ENCODE measurements around the gene SUSD6. TPM values are rescaled to one million over a fixed set of nuclear protein-coding genes. Genes with fewer than 3 reads are reported as not detected.

The SUSD6 gene
- total RNA-seq, 1 experiment from 2014 or later, result 44.7 TPM

DNA sequence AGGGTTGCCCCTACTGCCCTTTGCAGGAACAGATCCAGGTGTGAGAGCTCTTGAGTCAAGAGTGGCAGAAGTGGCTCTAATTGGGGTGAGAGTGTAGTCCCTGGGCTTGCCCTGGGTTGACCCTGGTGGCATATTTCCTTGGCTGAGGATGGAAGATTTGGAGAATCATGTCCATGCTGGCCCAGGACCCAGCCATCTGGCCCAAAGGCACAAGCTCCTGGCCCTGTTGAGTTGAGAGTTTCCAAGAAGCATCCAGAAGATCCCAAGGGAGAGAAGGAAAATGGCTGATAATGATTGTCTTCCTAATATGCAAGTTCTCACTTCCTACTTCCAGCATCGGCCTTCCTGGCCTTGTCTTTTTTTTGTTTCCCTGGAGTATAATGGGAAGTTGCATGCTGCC, 100.1 kb downstream of the SUSD6 start:
- Mint-ChIP-seq H3K4me3 (ENCODE audit: low read depth, unreplicated experiment) (no peak overlapping the region), H3K4me1 (ENCODE audit: low read depth, unreplicated experiment) (no peaks in the 10 kb centered on the region), H3K36me3 (ENCODE audit: insufficient read depth, unreplicated experiment) (peaks cover 24% of the 10 kb centered on the region), H3K9me3 (ENCODE audit: low read depth, unreplicated experiment) (no peaks in the 10 kb centered on the region), H3K27me3 (ENCODE audit: unreplicated experiment) (no peaks in the 10 kb centered on the region), H3K27ac (ENCODE audit: unreplicated experiment) (no peak overlapping the region)
- no TSS peak for BruUV-seq (replicated peaks)
- TF ChIP-seq, protein P1, sequence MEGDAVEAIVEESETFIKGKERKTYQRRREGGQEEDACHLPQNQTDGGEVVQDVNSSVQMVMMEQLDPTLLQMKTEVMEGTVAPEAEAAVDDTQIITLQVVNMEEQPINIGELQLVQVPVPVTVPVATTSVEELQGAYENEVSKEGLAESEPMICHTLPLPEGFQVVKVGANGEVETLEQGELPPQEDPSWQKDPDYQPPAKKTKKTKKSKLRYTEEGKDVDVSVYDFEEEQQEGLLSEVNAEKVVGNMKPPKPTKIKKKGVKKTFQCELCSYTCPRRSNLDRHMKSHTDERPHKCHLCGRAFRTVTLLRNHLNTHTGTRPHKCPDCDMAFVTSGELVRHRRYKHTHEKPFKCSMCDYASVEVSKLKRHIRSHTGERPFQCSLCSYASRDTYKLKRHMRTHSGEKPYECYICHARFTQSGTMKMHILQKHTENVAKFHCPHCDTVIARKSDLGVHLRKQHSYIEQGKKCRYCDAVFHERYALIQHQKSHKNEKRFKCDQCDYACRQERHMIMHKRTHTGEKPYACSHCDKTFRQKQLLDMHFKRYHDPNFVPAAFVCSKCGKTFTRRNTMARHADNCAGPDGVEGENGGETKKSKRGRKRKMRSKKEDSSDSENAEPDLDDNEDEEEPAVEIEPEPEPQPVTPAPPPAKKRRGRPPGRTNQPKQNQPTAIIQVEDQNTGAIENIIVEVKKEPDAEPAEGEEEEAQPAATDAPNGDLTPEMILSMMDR (IDR thresholded peaks at IDR 0.05; ENCODE audit: unreplicated experiment), result no peak
- no peak for DNase-seq
- intact Hi-C loops (cut with micrococcal nuclease; ENCODE audit: unreplicated experiment), result no loop called here
- CTCF ChIA-PET, result no interaction called here

DNA sequence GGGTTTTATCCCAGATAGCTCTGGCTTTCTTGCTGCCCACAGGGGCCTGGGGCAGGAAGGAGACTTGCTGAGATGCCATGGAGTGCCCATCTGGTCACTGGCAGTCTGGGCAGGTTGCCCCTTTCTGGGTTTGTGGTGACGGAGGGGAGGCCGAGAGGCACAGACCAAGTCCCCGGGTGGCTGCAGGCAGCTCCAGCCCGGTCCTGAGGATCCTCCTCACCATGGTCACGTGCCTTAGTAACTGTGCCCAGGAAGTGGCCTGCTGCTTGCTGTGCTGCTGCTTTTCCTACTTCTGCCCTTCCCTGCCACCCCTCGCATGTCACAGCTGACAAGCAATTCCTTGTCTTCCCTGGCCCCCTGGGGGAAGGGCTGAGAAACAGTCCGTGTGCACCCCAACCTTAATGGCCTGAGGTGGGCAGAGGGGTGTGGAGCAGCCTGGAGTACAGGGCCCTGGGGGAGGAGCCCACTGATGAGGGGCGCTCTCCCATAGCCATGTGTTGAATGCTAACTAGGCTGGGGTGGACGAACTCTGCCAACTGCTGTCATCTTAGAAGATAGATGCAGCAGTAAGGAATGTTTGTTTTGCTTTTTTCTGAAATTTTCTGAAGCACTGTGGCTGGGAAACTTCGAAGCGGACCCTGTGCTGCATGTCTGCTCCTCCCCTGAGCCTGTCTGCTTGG, 100.6 kb downstream of the SUSD6 start:
- intact Hi-C loops (cut with micrococcal nuclease; ENCODE audit: unreplicated experiment), result no loop called here
- H3K4me3 Mint-ChIP-seq (ENCODE audit: low read depth, unreplicated experiment), result no peak overlapping the region
- no peaks in the 10 kb centered on the region for H3K4me1 Mint-ChIP-seq (ENCODE audit: low read depth, unreplicated experiment)

DNA sequence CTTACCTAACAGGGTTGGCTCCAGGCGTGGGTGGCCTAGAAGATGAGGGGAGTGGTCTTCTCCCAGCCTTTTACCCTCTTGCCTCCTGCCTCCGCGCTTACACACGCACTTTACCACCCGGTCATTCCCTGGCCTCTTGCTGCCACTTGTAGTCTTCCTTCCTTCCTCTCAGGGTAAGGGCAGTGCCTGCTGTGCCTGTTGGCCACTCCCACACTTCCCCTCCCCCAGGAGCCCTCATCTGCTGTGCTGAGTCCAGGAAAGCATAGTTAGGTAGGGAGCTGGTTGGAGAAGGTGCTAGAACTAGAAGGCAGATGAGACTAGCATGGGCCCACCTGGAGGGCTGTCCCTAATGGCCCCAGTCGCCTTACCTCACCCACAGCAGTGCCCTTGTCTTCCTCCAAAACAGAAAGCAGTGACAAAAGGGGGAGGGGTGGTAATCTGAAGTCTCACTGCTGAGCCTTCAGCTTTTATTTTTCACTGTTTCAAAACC, 101.2 kb downstream of the SUSD6 start:
- TF ChIP-seq, protein P1 (IDR thresholded peaks at IDR 0.05; ENCODE audit: unreplicated experiment), result no peak
- H3K4me1 Mint-ChIP-seq (ENCODE audit: low read depth, unreplicated experiment), result no peaks in the 10 kb centered on the region
- intact Hi-C loops (cut with micrococcal nuclease; ENCODE audit: unreplicated experiment), result no loop called here
- H3K27me3 Mint-ChIP-seq (ENCODE audit: unreplicated experiment), result no peaks in the 10 kb centered on the region
- H3K9me3 Mint-ChIP-seq (ENCODE audit: low read depth, unreplicated experiment), result no peaks in the 10 kb centered on the region
- H3K27ac Mint-ChIP-seq (ENCODE audit: unreplicated experiment), result no peak overlapping the region
- no peak overlapping the region for H3K4me3 Mint-ChIP-seq (ENCODE audit: low read depth, unreplicated experiment)
- BruUV-seq (replicated peaks), result no TSS peak
- CTCF ChIA-PET, result no interaction called here
- peaks cover 16% of the 10 kb centered on the region for H3K36me3 Mint-ChIP-seq (ENCODE audit: insufficient read depth, unreplicated experiment)
- DNase-seq, result no peak

More for the DNA sequence above, 100.6 kb downstream of the SUSD6 start:
- H3K27ac Mint-ChIP-seq (ENCODE audit: unreplicated experiment), result no peak overlapping the region
- TF ChIP-seq, protein P1 (IDR thresholded peaks at IDR 0.05; ENCODE audit: unreplicated experiment), result no peak
- CTCF ChIA-PET, result no interaction called here
- H3K9me3 Mint-ChIP-seq (ENCODE audit: low read depth, unreplicated experiment), result no peaks in the 10 kb centered on the region
- BruUV-seq (replicated peaks), result no TSS peak
- no peaks in the 10 kb centered on the region for H3K27me3 Mint-ChIP-seq (ENCODE audit: unreplicated experiment)
- no peak for DNase-seq
- peaks cover 19% of the 10 kb centered on the region for H3K36me3 Mint-ChIP-seq (ENCODE audit: insufficient read depth, unreplicated experiment)

DNA sequence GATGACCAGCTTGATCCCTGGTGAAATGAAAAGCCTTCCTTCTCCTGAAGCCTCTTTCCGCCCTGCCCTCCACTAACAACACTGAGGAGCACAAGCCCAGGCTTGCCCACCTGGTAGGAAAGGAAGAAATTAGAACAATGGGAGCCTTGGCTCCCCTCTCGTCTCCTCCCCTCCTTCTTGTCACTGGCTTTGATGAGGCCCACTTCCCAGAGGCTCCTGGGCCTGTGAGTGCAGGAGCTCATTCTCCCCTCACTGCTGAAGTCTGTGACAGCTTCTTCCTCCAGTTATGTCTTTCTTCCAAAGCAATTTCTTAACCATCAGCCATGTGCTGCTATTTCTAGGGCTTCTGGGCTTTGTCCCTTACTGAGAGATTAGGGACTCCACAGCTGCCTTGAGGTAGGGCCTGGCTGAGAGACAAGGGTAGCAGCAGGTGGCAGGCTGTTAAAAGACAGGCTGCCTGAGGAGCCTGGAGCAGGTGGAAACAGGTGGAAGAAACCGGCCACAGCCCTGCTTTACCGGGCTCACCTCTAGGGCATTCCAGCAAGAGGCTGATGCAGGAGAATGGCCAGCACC, 101.9 kb downstream of the SUSD6 start:
- CTCF ChIA-PET, result interaction anchor here (0.6 to 0.7 kb wide), 2 partner anchors 92 to 120 kb away, joined by 3 read pairs; no protein-coding TSS in a partner anchor
- H3K4me3 Mint-ChIP-seq (ENCODE audit: low read depth, unreplicated experiment), result no peak overlapping the region
- H3K27ac Mint-ChIP-seq (ENCODE audit: unreplicated experiment), result no peak overlapping the region
- peaks cover 16% of the 10 kb centered on the region for H3K36me3 Mint-ChIP-seq (ENCODE audit: insufficient read depth, unreplicated experiment)
- TF ChIP-seq, protein P1 (IDR thresholded peaks at IDR 0.05; ENCODE audit: unreplicated experiment), result no peak
- H3K9me3 Mint-ChIP-seq (ENCODE audit: low read depth, unreplicated experiment), result no peaks in the 10 kb centered on the region
- no peaks in the 10 kb centered on the region for H3K4me1 Mint-ChIP-seq (ENCODE audit: low read depth, unreplicated experiment)
- no TSS peak for BruUV-seq (replicated peaks)
- intact Hi-C loops (cut with micrococcal nuclease; ENCODE audit: unreplicated experiment), result no loop called here
- no peak for DNase-seq
- H3K27me3 Mint-ChIP-seq (ENCODE audit: unreplicated experiment), result no peaks in the 10 kb centered on the region
